GM12878 (cell line): Measurements from ENCODE around the gene USB1. TPM values are rescaled to one million over a fixed set of nuclear protein-coding genes. Genes with fewer than 3 reads are reported as not detected.

Source experiments
- ATAC-seq: fragments of 200-7000 bp; cut with Tn5 transposase; 3 replicates; pipeline ENCODE4 v1.9.1; 2020; ENCODE audit warnings: mild to moderate bottlenecking, moderate library complexity
- BruUV-seq: library from RNA; stranded (reverse); fragments of 400-500 nt; replicated peaks from 2 replicates; lab custom pipeline; 2021; lab: Mats Ljungman, UMichigan
- CTCF ChIA-PET: fragments of 300-600 bp; sonication (Branson Sonifier 250); formaldehyde crosslinking; extraction: SDS; loops from one replicate; lab custom pipeline; 2021; ENCODE audit warnings: inconsistent platforms; lab: Yijun Ruan, JAX
- POLR2A ChIA-PET: fragments of 350-600 bp; formaldehyde crosslinking; extraction: SDS; loops from one replicate; lab custom pipeline; 2021; ENCODE audit warnings: inconsistent platforms; lab: Charles Lee
- RAD21 ChIA-PET: fragments of 300-600 bp; sonication (Branson Sonifier 250); formaldehyde crosslinking; loops from one replicate; lab custom pipeline; 2023; ENCODE audit warnings: antibody characterized with exemption; ENCODE audit not compliant: unreplicated experiment; lab: Charles Lee
- SMC1A ChIA-PET: fragments of 300-600 bp; sonication (Branson Sonifier 250); formaldehyde crosslinking; loops from one replicate; lab custom pipeline; 2023; ENCODE audit not compliant: unreplicated experiment, uncharacterized antibody; lab: Charles Lee
- DNase-seq: peaks from one replicate; pipeline ENCODE4 v3.0.0-alpha.2; 2011; ENCODE audit warnings: low read depth, low spot score
- FAIRE-seq: peaks from 3 replicates; lab custom pipeline; 2011; peaks lifted over from hg19 to GRCh38; lab: Jason Lieb, UNC
- H2AFZ ChIP-seq: 2 replicates; pipeline ENCODE4 v1.6.0; 2011; ENCODE audit warnings: low read depth, low read length, control low read depth; ENCODE audit not compliant: control insufficient read depth
- H3K27ac ChIP-seq: 2 replicates; pipeline ENCODE4 v1.5.1; 2011; ENCODE audit warnings: control low read depth; ENCODE audit not compliant: control insufficient read depth, insufficient read depth
- H3K27me3 ChIP-seq, 2 experiments: replicated peaks in 1 of 2; 2 replicates each; pipeline versions ENCODE4 v1.6.0 to v1.6.1; 2011; ENCODE audit warnings: low read length in 1 of 2; ENCODE audit not compliant: control insufficient read depth in 2 of 2, insufficient read depth in 2 of 2
- H3K36me3 ChIP-seq, 2 experiments: 2 replicates each; pipeline ENCODE4 v1.5.1; 2011; ENCODE audit warnings: low read length in 1 of 2; ENCODE audit not compliant: control insufficient read depth in 2 of 2, insufficient read depth in 2 of 2
- H3K4me1 ChIP-seq: 2 replicates; pipeline ENCODE4 v1.6.1; 2011; ENCODE audit warnings: mild to moderate bottlenecking, low read length, moderate library complexity, mixed read lengths; ENCODE audit not compliant: control insufficient read depth, insufficient read depth
- H3K4me2 ChIP-seq: 2 replicates; pipeline ENCODE4 v1.6.0; 2011; ENCODE audit warnings: control low read depth; ENCODE audit not compliant: control insufficient read depth, insufficient read depth
- H3K4me3 ChIP-seq: fragments of 200-600 bp; sonication (generic); 2 replicates; pipeline ENCODE4 v1.5.1; 2016
- H3K79me2 ChIP-seq: 2 replicates; pipeline ENCODE4 v1.6.0; 2011; ENCODE audit warnings: low read length; ENCODE audit not compliant: control insufficient read depth, insufficient read depth
- H3K9ac ChIP-seq: 2 replicates; pipeline ENCODE4 v1.8.0; 2011; ENCODE audit warnings: low read length, control low read depth, mixed read lengths; ENCODE audit not compliant: control insufficient read depth, insufficient read depth
- H3K9me3 ChIP-seq: replicated peaks from 3 replicates; pipeline ENCODE4 v1.5.1; 2011; ENCODE audit warnings: mild to moderate bottlenecking, low read length; ENCODE audit not compliant: control insufficient read depth, insufficient read depth
- H4K20me1 ChIP-seq: 2 replicates; pipeline ENCODE4 v1.6.0; 2011; ENCODE audit not compliant: control insufficient read depth, insufficient read depth
- CBX3 ChIP-seq: fragments of 200-600 bp; sonication (generic); IDR thresholded peaks from 2 replicates; pipeline ENCODE4 v1.6.1; 2016; ENCODE audit warnings: low read depth, borderline replicate concordance
- CREM ChIP-seq: IDR thresholded peaks from 2 replicates; pipeline ENCODE4 v1.6.1; 2014; ENCODE audit warnings: antibody characterized with exemption, low read depth
- DPF2 ChIP-seq: fragments of 450-650 bp; IDR thresholded peaks from 2 replicates; pipeline ENCODE4 v1.6.1; 2017; ENCODE audit warnings: mild to moderate bottlenecking
- KAT2A ChIP-seq: conservative IDR thresholded peaks from 2 replicates; pipeline ENCODE4 v1.6.1; 2011; ENCODE audit warnings: low read depth, low read length; ENCODE audit not compliant: control insufficient read depth
- NRF1 ChIP-seq: conservative IDR thresholded peaks from 2 replicates; pipeline ENCODE4 v1.6.1; 2011; ENCODE audit warnings: mild to moderate bottlenecking, low read depth, low read length, improper control_type of control experiment
- RAD21 ChIP-seq: IDR thresholded peaks from 2 replicates; pipeline ENCODE4 v1.6.1; 2011; ENCODE audit warnings: mild to moderate bottlenecking, low read depth, low read length, moderate library complexity; ENCODE audit not compliant: insufficient read depth
- SMAD5 ChIP-seq: IDR thresholded peaks from 2 replicates; pipeline ENCODE4 v1.6.1; 2016; ENCODE audit warnings: antibody characterized with exemption, low read depth
- SREBF2 ChIP-seq: IDR thresholded peaks from 2 replicates; pipeline ENCODE4 v1.6.1; 2012; ENCODE audit warnings: mild to moderate bottlenecking, low read length
- TCF12 ChIP-seq: IDR thresholded peaks from 2 replicates; pipeline ENCODE4 v1.6.1; 2011; ENCODE audit warnings: low read depth, mild to moderate bottlenecking, low read length
- TCF7 ChIP-seq: IDR thresholded peaks from 2 replicates; pipeline ENCODE4 v1.6.1; 2014; ENCODE audit warnings: antibody characterized with exemption, borderline replicate concordance
- YY1 ChIP-seq: IDR thresholded peaks from 2 replicates; pipeline ENCODE4 v1.6.1; 2011; ENCODE audit warnings: low read depth, mild to moderate bottlenecking, low read length
- WGBS: methylation state at CpG from one replicate; pipeline ENCODE4 v1.1.6; 2016; ENCODE audit warnings: low lambda C conversion rate; ENCODE audit not compliant: insufficient replicate concordance, insufficient coverage; ENCODE audit errors: missing lambda C conversion rate; 5-methylcytosine and 5-hydroxymethylcytosine counted together
- in situ Hi-C: fragments of 300-500 bp; cut with MboI; formaldehyde crosslinking; loops from 9 replicates; pipeline ENCODE4 v1.14.3; 2018; ENCODE audit warnings: mixed read lengths
- intact Hi-C: fragments of 100-400 bp; cut with micrococcal nuclease; formaldehyde crosslinking; loops from one replicate; pipeline ENCODE4 v1.14.2; 2022; ENCODE audit not compliant: unreplicated experiment
- polyA plus RNA-seq, 11 experiments: library from polyadenylated mRNA; depleted of rRNA in 4 of 11; unstranded in 6 of 11; stranded (reverse) in 5 of 11; fragments of >200 nt; fragmentation: Nextera tagmentation in 4 of 11; fragmentation: Illumina TruSeq in 1 of 11; extraction: Ambion mirVana in 4 of 11; extraction: Trizol in 1 of 11; gene quantifications; 1 replicate in 1 of 11; 2 replicates in 10 of 11; pipeline versions ENCODE4 v1.2.1 to v1.2.3, GENCODE V29; 2011 to 2016; ENCODE audit warnings: inconsistent platforms in 2 of 11, missing spikeins in 2 of 11, low read depth in 1 of 11
- total RNA-seq, 4 experiments: library from RNA; depleted of rRNA in 3 of 4; stranded (reverse); fragments of >200 nt in 3 of 4; fragmentation: Illumina TruSeq in 1 of 4; extraction: Trizol in 1 of 4; gene quantifications; 2 replicates each; pipeline versions ENCODE4 v1.2.1 to v1.2.3, GENCODE V29; 2013 to 2021
- TF ChIP-seq, protein P1 (sequence below): fragments of 450-650 bp; IDR thresholded peaks from 2 replicates; pipeline ENCODE4 v1.6.1; 2017; ENCODE audit warnings: mild to moderate bottlenecking, low read depth, inconsistent platforms; ENCODE audit not compliant: poor library complexity, severe bottlenecking
- TF ChIP-seq, protein P2 (sequence below): IDR thresholded peaks from 2 replicates; pipeline ENCODE4 v1.6.1; 2012; ENCODE audit warnings: improper control_type of control experiment, low read depth, low read length; ENCODE audit not compliant: insufficient replicate concordance
- TF ChIP-seq, protein P3 (sequence below): IDR thresholded peaks from 2 replicates; pipeline ENCODE4 v1.6.1; 2011; ENCODE audit warnings: borderline replicate concordance, low read depth, mild to moderate bottlenecking, moderate library complexity, mixed read lengths, low read length; ENCODE audit not compliant: insufficient read depth; ENCODE audit errors: extremely low read length
- TF ChIP-seq, protein P4 (sequence below): fragments of 450-650 bp; IDR thresholded peaks from 2 replicates; pipeline ENCODE4 v1.6.1; 2017; ENCODE audit warnings: mild to moderate bottlenecking

USB1 gene
- total and polyA plus RNA-seq, 10 of the 15 experiments (the other 5 are each of a cell fraction or from before 2014, with no cell fraction given) = 7.9 to 72.2 (median 41.6) TPM

DNA sequence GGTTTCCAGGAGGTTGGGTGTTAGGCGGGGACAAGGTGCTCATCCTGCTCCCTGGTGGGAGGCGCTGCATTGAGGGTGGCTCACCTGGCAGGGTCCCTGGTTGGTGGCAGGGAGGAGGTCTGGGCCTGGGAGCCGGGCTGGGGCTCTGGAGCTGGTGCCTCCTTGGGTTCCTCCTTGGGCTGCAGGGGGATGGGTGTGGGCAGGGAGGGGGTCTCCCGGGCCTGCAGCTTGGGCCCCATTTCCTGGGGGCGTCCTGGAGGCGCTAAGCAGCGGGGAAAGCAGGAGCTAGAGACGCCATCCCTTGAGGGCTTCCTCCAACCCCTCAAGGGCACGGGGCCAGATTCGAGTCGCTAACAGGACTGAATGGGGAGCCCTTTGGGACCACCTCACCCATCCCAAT is 41.4 kb upstream of the USB1 start:
- in situ Hi-C loops = no loop called here
- H3K4me1 ChIP-seq = 0 out of 2 replicates have a peak, but pooled peaks cover 2% of the 10 kb centered on the region
- no peaks in the 10 kb centered on the region for H3K9me3 ChIP-seq
- H4K20me1 ChIP-seq = no peaks in the 10 kb centered on the region
- ChIA-PET SMC1A (no interaction called here), POLR2A (interaction anchor here (0.7 kb wide), 1 partner anchor 518 kb away, joined by 3 read pairs; no protein-coding TSS in a partner anchor), CTCF (no interaction called here), RAD21 (no interaction called here)
- ATAC-seq = no peak
- no peaks in the 10 kb centered on the region for H3K36me3 ChIP-seq
- no peak overlapping the region for H3K4me2 ChIP-seq
- H3K27ac ChIP-seq = no peak overlapping the region
- no peak for DNase-seq
- intact Hi-C loops = no loop called here
- H3K27me3 ChIP-seq = no peaks in the 10 kb centered on the region
- no peak overlapping the region for H3K4me3 ChIP-seq
- WGBS = 42% methylated on average over 10 of the region's 11 CpGs
- no peak for FAIRE-seq
- no peak overlapping the region for H3K9ac ChIP-seq
- no peak overlapping the region for H2AFZ ChIP-seq
- BruUV-seq = no TSS peak
- H3K79me2 ChIP-seq = no peaks in the 10 kb centered on the region
- TF ChIP-seq DPF2 (no peak), YY1 (no peak), CBX3 (no peak), TCF12 (no peak), TCF7 (no peak), SREBF2 (no peak), NRF1 (no peak), KAT2A (no peak), RAD21 (no peak), CREM (no peak), SMAD5 (no peak)
- TF ChIP-seq, protein P1, sequence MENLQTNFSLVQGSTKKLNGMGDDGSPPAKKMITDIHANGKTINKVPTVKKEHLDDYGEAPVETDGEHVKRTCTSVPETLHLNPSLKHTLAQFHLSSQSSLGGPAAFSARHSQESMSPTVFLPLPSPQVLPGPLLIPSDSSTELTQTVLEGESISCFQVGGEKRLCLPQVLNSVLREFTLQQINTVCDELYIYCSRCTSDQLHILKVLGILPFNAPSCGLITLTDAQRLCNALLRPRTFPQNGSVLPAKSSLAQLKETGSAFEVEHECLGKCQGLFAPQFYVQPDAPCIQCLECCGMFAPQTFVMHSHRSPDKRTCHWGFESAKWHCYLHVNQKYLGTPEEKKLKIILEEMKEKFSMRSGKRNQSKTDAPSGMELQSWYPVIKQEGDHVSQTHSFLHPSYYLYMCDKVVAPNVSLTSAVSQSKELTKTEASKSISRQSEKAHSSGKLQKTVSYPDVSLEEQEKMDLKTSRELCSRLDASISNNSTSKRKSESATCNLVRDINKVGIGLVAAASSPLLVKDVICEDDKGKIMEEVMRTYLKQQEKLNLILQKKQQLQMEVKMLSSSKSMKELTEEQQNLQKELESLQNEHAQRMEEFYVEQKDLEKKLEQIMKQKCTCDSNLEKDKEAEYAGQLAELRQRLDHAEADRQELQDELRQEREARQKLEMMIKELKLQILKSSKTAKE = no peak
- TF ChIP-seq, protein P2, sequence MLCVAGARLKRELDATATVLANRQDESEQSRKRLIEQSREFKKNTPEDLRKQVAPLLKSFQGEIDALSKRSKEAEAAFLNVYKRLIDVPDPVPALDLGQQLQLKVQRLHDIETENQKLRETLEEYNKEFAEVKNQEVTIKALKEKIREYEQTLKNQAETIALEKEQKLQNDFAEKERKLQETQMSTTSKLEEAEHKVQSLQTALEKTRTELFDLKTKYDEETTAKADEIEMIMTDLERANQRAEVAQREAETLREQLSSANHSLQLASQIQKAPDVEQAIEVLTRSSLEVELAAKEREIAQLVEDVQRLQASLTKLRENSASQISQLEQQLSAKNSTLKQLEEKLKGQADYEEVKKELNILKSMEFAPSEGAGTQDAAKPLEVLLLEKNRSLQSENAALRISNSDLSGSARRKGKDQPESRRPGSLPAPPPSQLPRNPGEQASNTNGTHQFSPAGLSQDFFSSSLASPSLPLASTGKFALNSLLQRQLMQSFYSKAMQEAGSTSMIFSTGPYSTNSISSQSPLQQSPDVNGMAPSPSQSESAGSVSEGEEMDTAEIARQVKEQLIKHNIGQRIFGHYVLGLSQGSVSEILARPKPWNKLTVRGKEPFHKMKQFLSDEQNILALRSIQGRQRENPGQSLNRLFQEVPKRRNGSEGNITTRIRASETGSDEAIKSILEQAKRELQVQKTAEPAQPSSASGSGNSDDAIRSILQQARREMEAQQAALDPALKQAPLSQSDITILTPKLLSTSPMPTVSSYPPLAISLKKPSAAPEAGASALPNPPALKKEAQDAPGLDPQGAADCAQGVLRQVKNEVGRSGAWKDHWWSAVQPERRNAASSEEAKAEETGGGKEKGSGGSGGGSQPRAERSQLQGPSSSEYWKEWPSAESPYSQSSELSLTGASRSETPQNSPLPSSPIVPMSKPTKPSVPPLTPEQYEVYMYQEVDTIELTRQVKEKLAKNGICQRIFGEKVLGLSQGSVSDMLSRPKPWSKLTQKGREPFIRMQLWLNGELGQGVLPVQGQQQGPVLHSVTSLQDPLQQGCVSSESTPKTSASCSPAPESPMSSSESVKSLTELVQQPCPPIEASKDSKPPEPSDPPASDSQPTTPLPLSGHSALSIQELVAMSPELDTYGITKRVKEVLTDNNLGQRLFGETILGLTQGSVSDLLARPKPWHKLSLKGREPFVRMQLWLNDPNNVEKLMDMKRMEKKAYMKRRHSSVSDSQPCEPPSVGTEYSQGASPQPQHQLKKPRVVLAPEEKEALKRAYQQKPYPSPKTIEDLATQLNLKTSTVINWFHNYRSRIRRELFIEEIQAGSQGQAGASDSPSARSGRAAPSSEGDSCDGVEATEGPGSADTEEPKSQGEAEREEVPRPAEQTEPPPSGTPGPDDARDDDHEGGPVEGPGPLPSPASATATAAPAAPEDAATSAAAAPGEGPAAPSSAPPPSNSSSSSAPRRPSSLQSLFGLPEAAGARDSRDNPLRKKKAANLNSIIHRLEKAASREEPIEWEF = no peak
- TF ChIP-seq, protein P3, sequence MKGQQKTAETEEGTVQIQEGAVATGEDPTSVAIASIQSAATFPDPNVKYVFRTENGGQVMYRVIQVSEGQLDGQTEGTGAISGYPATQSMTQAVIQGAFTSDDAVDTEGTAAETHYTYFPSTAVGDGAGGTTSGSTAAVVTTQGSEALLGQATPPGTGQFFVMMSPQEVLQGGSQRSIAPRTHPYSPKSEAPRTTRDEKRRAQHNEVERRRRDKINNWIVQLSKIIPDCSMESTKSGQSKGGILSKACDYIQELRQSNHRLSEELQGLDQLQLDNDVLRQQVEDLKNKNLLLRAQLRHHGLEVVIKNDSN = no peak
- TF ChIP-seq, protein P4, sequence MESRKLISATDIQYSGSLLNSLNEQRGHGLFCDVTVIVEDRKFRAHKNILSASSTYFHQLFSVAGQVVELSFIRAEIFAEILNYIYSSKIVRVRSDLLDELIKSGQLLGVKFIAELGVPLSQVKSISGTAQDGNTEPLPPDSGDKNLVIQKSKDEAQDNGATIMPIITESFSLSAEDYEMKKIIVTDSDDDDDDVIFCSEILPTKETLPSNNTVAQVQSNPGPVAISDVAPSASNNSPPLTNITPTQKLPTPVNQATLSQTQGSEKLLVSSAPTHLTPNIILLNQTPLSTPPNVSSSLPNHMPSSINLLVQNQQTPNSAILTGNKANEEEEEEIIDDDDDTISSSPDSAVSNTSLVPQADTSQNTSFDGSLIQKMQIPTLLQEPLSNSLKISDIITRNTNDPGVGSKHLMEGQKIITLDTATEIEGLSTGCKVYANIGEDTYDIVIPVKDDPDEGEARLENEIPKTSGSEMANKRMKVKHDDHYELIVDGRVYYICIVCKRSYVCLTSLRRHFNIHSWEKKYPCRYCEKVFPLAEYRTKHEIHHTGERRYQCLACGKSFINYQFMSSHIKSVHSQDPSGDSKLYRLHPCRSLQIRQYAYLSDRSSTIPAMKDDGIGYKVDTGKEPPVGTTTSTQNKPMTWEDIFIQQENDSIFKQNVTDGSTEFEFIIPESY = no peak
